ENCODE measurements around the gene POLR2H.
A peak's percentile ranks its signal among the peaks of the same experiment; 100 is the strongest.

Gene POLR2H

GRCh38 chr3:184387174-184387714, 25.7 kb downstream of the POLR2H start:
- no peak for DNase-seq (ENCODE audit: low spot score)

- DNase-seq (ENCODE audit: low spot score) = no peak
Observed at GRCh38 chr3:184388164-184388935, 26.8 kb downstream of the POLR2H start.

- DNase-seq (ENCODE audit: low spot score) = no peak
Observed at GRCh38 chr3:184388936-184389230, 27.4 kb downstream of the POLR2H start.

- DNase-seq (ENCODE audit: low spot score) = no peak
Observed at GRCh38 chr3:184389384-184389783, 27.9 kb downstream of the POLR2H start.

GRCh38 chr3:184389935-184390528, 28.5 kb downstream of the POLR2H start:
- no peak for DNase-seq (ENCODE audit: low spot score)

- DNase-seq (ENCODE audit: low spot score) = no peak
Observed at GRCh38 chr3:184391266-184391665, 29.8 kb downstream of the POLR2H start.

- no peak for DNase-seq (ENCODE audit: low spot score)
Observed at GRCh38 chr3:184395320-184395660, 33.8 kb downstream of the POLR2H start.

- no peak for DNase-seq (ENCODE audit: low spot score)
Observed at GRCh38 chr3:184399410-184399809, 37.9 kb downstream of the POLR2H start.

- no peak for DNase-seq (ENCODE audit: low spot score)
Observed at GRCh38 chr3:184405075-184406030, 43.8 kb downstream of the POLR2H start.

GRCh38 chr3:184409331-184409926, 47.9 kb downstream of the POLR2H start:
- no peak for DNase-seq (ENCODE audit: low spot score)

GRCh38 chr3:184409946-184410500, 48.5 kb downstream of the POLR2H start:
- DNase-seq (ENCODE audit: low spot score) = no peak

- DNase-seq (ENCODE audit: low spot score) = no peak
Observed at GRCh38 chr3:184414418-184415202, 53.1 kb downstream of the POLR2H start.

GRCh38 chr3:184415203-184415490, 53.6 kb downstream of the POLR2H start:
- DNase-seq (ENCODE audit: low spot score) = no peak

GRCh38 chr3:184417619-184418327, 56.3 kb downstream of the POLR2H start:
- DNase-seq (ENCODE audit: low spot score) = peak; percentile 65
